Uterus (tissue), 4 donors: ENCODE measurements around the gene TOP3A. TPM values are rescaled to one million over a fixed set of nuclear protein-coding genes. Genes with fewer than 3 reads are reported as not detected.

Source experiments
- DNase-seq, 2 donors: peaks; one replicate each; pipeline ENCODE4 v3.0.0-alpha.2; 2019 to 2020
- H3K27ac ChIP-seq, 2 donors: fragments of 200-600 bp; sonication (generic); 1 replicate in 1 of 2; 2 replicates in 1 of 2; pipeline ENCODE4 v1.5.1; 2016 to 2018
- H3K27me3 ChIP-seq, 2 donors: fragments of 200-600 bp; sonication (generic); one replicate each; pipeline ENCODE4 v1.5.1; 2018 to 2019; ENCODE audit warnings: control low read depth in 1 of 2
- H3K36me3 ChIP-seq, 2 donors: fragments of 200-600 bp; sonication (generic); one replicate each; pipeline ENCODE4 v1.5.1; 2019; ENCODE audit warnings: control low read depth in 1 of 2
- H3K4me1 ChIP-seq, 2 donors: fragments of 200-600 bp; sonication (generic); one replicate each; pipeline ENCODE4 v1.5.1; 2018 to 2019; ENCODE audit warnings: control low read depth in 1 of 2
- H3K4me3 ChIP-seq, 2 donors: fragments of 200-600 bp; sonication (generic); 1 replicate in 1 of 2; 2 replicates in 1 of 2; pipeline ENCODE4 v1.5.1; 2018 to 2019; ENCODE audit warnings: mild to moderate bottlenecking in 1 of 2
- H3K9me3 ChIP-seq, 2 donors: fragments of 200-600 bp; sonication (generic); one replicate each; pipeline ENCODE4 v1.5.1; 2019; ENCODE audit warnings: control low read depth in 1 of 2
- POLR2A ChIP-seq, 2 donors: fragments of 450-650 bp; IDR thresholded peaks; one replicate each; pipeline ENCODE4 v1.6.1; 2016; ENCODE audit warnings: antibody characterized with exemption in 2 of 2, mild to moderate bottlenecking in 1 of 2, moderate library complexity in 1 of 2
- intact Hi-C: fragments of 100-400 bp; cut with DNase I; formaldehyde crosslinking; loops from one replicate; pipeline ENCODE4 v1.15.1; 2023; ENCODE audit warnings: low total_unique reads
- microRNA-seq: library from miRNA; unstranded; fragments of <30 nt; microRNA quantifications from one replicate; pipeline ENCODE4, GENCODE V29; 2016; ENCODE audit warnings: borderline microRNAs expressed, borderline replicate concordance
- total RNA-seq, 4 donors: library from RNA; depleted of rRNA in 3 of 4; stranded (reverse); fragments of >200 nt in 3 of 4; gene quantifications; one replicate each; pipeline versions ENCODE4 v1.1.0 to v1.2.4, GENCODE V29; 2014 to 2023
- TF ChIP-seq, protein P1 (sequence below), 4 experiments: fragments of 200-600 bp in 2 of 4; fragments of 450-650 bp in 2 of 4; sonication (generic) in 2 of 4; IDR thresholded peaks; one replicate each; pipeline ENCODE4 v1.5.1; 2016 to 2019; ENCODE audit warnings: antibody characterized with exemption in 4 of 4, mild to moderate bottlenecking in 2 of 4, moderate library complexity in 1 of 4
- donor health status: DM: yes; HTN: yes; CAD: no.

TOP3A gene
- total RNA-seq, 4 donors from 2014 or later, result 28.9 to 89.7 (median 63.4) TPM

DNA sequence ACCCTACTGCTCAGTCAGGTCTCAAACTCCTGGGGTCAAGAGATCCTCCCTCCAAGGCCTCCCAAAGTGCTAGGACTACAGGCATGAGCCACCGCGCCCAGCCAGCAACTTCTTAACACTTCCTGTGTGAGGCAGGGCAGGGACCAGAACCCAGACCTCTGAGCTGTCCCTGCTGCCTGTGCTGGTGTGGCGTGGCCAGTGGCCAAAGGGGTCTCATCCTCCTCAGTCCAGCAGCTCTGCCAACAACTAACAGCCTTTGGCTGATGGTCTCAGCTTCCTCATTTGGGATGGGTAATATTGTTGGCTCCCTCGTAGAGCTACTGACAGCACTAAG, 90.8 kb downstream of the TOP3A start:
- no peaks in the 10 kb centered on the region for H3K36me3 ChIP-seq
- H3K27ac ChIP-seq, result peak overlapping the region; percentile 78 to 82
- no peaks in the 10 kb centered on the region for H3K27me3 ChIP-seq
- no peaks in the 10 kb centered on the region for H3K9me3 ChIP-seq
- peaks cover 0 to 8% of the 10 kb centered on the region in 2 donors for H3K4me1 ChIP-seq
- no peak for DNase-seq
- H3K4me3 ChIP-seq, result no peak overlapping the region
- TF ChIP-seq, protein P1, sequence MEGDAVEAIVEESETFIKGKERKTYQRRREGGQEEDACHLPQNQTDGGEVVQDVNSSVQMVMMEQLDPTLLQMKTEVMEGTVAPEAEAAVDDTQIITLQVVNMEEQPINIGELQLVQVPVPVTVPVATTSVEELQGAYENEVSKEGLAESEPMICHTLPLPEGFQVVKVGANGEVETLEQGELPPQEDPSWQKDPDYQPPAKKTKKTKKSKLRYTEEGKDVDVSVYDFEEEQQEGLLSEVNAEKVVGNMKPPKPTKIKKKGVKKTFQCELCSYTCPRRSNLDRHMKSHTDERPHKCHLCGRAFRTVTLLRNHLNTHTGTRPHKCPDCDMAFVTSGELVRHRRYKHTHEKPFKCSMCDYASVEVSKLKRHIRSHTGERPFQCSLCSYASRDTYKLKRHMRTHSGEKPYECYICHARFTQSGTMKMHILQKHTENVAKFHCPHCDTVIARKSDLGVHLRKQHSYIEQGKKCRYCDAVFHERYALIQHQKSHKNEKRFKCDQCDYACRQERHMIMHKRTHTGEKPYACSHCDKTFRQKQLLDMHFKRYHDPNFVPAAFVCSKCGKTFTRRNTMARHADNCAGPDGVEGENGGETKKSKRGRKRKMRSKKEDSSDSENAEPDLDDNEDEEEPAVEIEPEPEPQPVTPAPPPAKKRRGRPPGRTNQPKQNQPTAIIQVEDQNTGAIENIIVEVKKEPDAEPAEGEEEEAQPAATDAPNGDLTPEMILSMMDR (IDR thresholded peaks at IDR 0.05), result no peak
- TF ChIP-seq POLR2A (IDR thresholded peaks at IDR 0.05), result no peak
- intact Hi-C loops, result no loop called here

Small RNA genes lying within 50 kb of the gene (microRNA-seq; reads per million reads assigned to microRNA genes)
- not detected for gene MIR6778

Other genes with a start within 250 kb of the TOP3A start
- 10 to 100 TPM; 33.0 to 45.6 (median 41.4) TPM for gene DRG2, start 227.0 kb downstream of the TOP3A start, total RNA-seq
- 1 to 10 TPM in 3 of 4 donors, not detected in 1; 1.5 to 8.1 (median 2.9) TPM for gene MYO15A, start 206.2 kb downstream of the TOP3A start, total RNA-seq
- gene ALKBH5, start 131.2 kb downstream of the TOP3A start, total RNA-seq, result 100 to 1,000 TPM in 2 of 4 donors, 10 to 100 TPM in 2; 66.5 to 136 (median 98.5) TPM
- gene LLGL1, start 89.4 kb downstream of the TOP3A start, total RNA-seq, result 10 to 100 TPM in 3 of 4 donors, 1 to 10 TPM in 1; 7.6 to 72.0 (median 23.1) TPM
- gene FLII, start 56.3 kb downstream of the TOP3A start, total RNA-seq, result 100 to 1,000 TPM in 3 of 4 donors, 10 to 100 TPM in 1; 93.0 to 307 (median 144) TPM
- 10 to 100 TPM; 12.8 to 34.5 (median 18.1) TPM for gene MIEF2, start 54.3 kb downstream of the TOP3A start, total RNA-seq
- 10 to 100 TPM in 2 of 4 donors, 1 to 10 TPM in 2; 3.6 to 16.2 (median 10.1) TPM for gene SMCR8, start 299 bp upstream of the TOP3A start, total RNA-seq
- gene SHMT1, start 48.6 kb upstream of the TOP3A start, total RNA-seq, result 10 to 100 TPM; 10.9 to 35.9 (median 31.5) TPM
- not detected for gene EVPLL, start 62.8 kb upstream of the TOP3A start, total RNA-seq
- not detected for gene LGALS9C, start 161.8 kb upstream of the TOP3A start, total RNA-seq